Sciatic nerve (tissue), 2 donors: ENCODE data around the gene DDX31. TPM values are rescaled to one million over a fixed set of nuclear protein-coding genes. Genes with fewer than 3 reads are reported as not detected.

Experiments used
- ATAC-seq: fragments of 200-7000 bp; cut with Tn5 transposase; one replicate; pipeline ENCODE4 v1.9.1; 2020; ENCODE audit warnings: mild to moderate bottlenecking, moderate library complexity
- DNase-seq: peaks from one replicate; pipeline ENCODE4 v3.0.0-alpha.2; 2020; ENCODE audit warnings: low spot score
- intact Hi-C: fragments of 100-400 bp; cut with DNase I; formaldehyde crosslinking; loops from one replicate; pipeline ENCODE4 v1.14.2; 2022
- total RNA-seq: library from RNA; stranded (reverse); fragmentation: NEBNext Ultra II Directional; extraction: Animal tissue kit (Norgen Biotek cat#: 25700); gene quantifications from one replicate; pipeline ENCODE4 v1.2.1, GENCODE V29; 2021
- donor health status: DM: no; HTN: no; CAD: no.
- donor health status: DM: no; HTN: no; CAD: no.

Gene DDX31
- total RNA-seq, 1 donor from 2014 or later, result 15.1 TPM

- ATAC-seq (no peak), DNase-seq (no peak)
- intact Hi-C loops, result no loop called here
Measured at GRCh38 chr9:132677976-132678375, 8.2 kb upstream of the DDX31 start.

GRCh38 chr9:132674485-132674884 is 4.7 kb upstream of the DDX31 start:
- DNase-seq (no peak), ATAC-seq (no peak)
- intact Hi-C loops, result no loop called here

GRCh38 chr9:132673355-132673754 is 3.6 kb upstream of the DDX31 start:
- ATAC-seq (no peak), DNase-seq (no peak)
- intact Hi-C loops, result no loop called here

- intact Hi-C loops, result no loop called here
- no peak for DNase-seq
- no peak for ATAC-seq
Measured at GRCh38 chr9:132672413-132672690, 2.6 kb upstream of the DDX31 start.

GRCh38 chr9:132671620-132672412 is 2.0 kb upstream of the DDX31 start:
- ATAC-seq (no peak), DNase-seq (no peak)
- intact Hi-C loops, result no loop called here

GRCh38 chr9:132670457-132671391 is 941 bp upstream of the DDX31 start, which contains the start of gene GTF3C4:
Gene GTF3C4 (plus strand): TSS chr9:132670464. CDS start chr9:132670599, 135 bp downstream.
- ATAC-seq (peak; percentile 93), DNase-seq (no peak)
- intact Hi-C loops, result no loop called here

GRCh38 chr9:132669319-132669697 is 475 bp downstream of the DDX31 start:
- intact Hi-C loops, result no loop called here
- peak; percentile 69 for ATAC-seq
- DNase-seq, result no peak

GRCh38 chr9:132663851-132664250 is 5.9 kb downstream of the DDX31 start:
- ATAC-seq, result no peak
- intact Hi-C loops, result no loop called here
- DNase-seq, result no peak

- DNase-seq (no peak), ATAC-seq (peak; percentile 64)
- intact Hi-C loops, result no loop called here
Measured at GRCh38 chr9:132663117-132663516, 6.7 kb downstream of the DDX31 start.

- intact Hi-C loops, result no loop called here
- DNase-seq (no peak), ATAC-seq (peak; percentile 73)
Measured at GRCh38 chr9:132662152-132662945, 7.4 kb downstream of the DDX31 start.

GRCh38 chr9:132656299-132656698 is 13.5 kb downstream of the DDX31 start:
- ATAC-seq (no peak), DNase-seq (no peak)
- intact Hi-C loops, result no loop called here

GRCh38 chr9:132651259-132651658 is 18.5 kb downstream of the DDX31 start:
- ATAC-seq (no peak), DNase-seq (no peak)
- intact Hi-C loops, result no loop called here

GRCh38 chr9:132648685-132649084 is 21.1 kb downstream of the DDX31 start:
- intact Hi-C loops, result no loop called here
- no peak for DNase-seq
- no peak for ATAC-seq

GRCh38 chr9:132648283-132648682 is 21.5 kb downstream of the DDX31 start:
- DNase-seq, result no peak
- no peak for ATAC-seq
- intact Hi-C loops, result no loop called here

GRCh38 chr9:132647806-132648205 is 22.0 kb downstream of the DDX31 start:
- ATAC-seq (no peak), DNase-seq (no peak)
- intact Hi-C loops, result no loop called here

- ATAC-seq, result no peak
- no peak for DNase-seq
- intact Hi-C loops, result no loop called here
Measured at GRCh38 chr9:132647355-132647754, 22.4 kb downstream of the DDX31 start.

GRCh38 chr9:132646726-132647125 is 23.1 kb downstream of the DDX31 start:
- intact Hi-C loops, result no loop called here
- no peak for ATAC-seq
- no peak for DNase-seq

- intact Hi-C loops, result no loop called here
- no peak for ATAC-seq
- no peak for DNase-seq
Measured at GRCh38 chr9:132645711-132646110, 24.1 kb downstream of the DDX31 start.

- ATAC-seq (no peak), DNase-seq (no peak)
- intact Hi-C loops, result no loop called here
Measured at GRCh38 chr9:132645306-132645705, 24.5 kb downstream of the DDX31 start.

- intact Hi-C loops, result no loop called here
- DNase-seq, result no peak
- no peak for ATAC-seq
Measured at GRCh38 chr9:132644251-132644650, 25.5 kb downstream of the DDX31 start.
